ENCODE results near the gene RRP36. TPM values are rescaled to one million over a fixed set of nuclear protein-coding genes. Genes with fewer than 3 reads are reported as not detected.
"Not testable (repeated sequence)": the region's sequence is repeated elsewhere in the genome, so short reads cannot be mapped to it uniquely, and the experiment has no call there.

The RRP36 gene
- total and polyA plus RNA-seq, 2 experiments from 2014 or later: 67.3 to 77.1 TPM

GRCh38 chr6:43040542-43041257 lies 19.3 kb downstream of the RRP36 start:
- H3K27ac ChIP-seq: no peak overlapping the region
- H3K4me1 ChIP-seq (ENCODE audit: low read depth): no peaks in the 10 kb centered on the region
- no peaks in the 10 kb centered on the region for H3K9me3 ChIP-seq (ENCODE audit: low read depth)
- DNase-seq (ENCODE audit: low read depth in 1 of 2, low spot score in 1 of 2): no peak
- TF ChIP-seq CTCF (IDR thresholded peaks at IDR 0.05; ENCODE audit: low read depth, low read length): no peak
- H3K27me3 ChIP-seq: no peaks in the 10 kb centered on the region
- peaks cover 60% of the 10 kb centered on the region for H3K36me3 ChIP-seq
- H3K4me3 ChIP-seq: no peak overlapping the region

- H3K9me3 ChIP-seq (ENCODE audit: low read depth); H3K27ac ChIP-seq; H3K4me1 ChIP-seq (ENCODE audit: low read depth); H3K4me3 ChIP-seq; H3K27me3 ChIP-seq; DNase-seq (ENCODE audit: low read depth in 1 of 2, low spot score in 1 of 2): not testable (repeated sequence)
- H3K36me3 ChIP-seq: peaks cover 67% of the 10 kb centered on the region
These were observed 20.1 kb downstream of the RRP36 start for GRCh38 chr6:43041475-43041874.

- Histone ChIP-seq H3K27me3 (no peaks in the 10 kb centered on the region), H3K36me3 (peaks cover 62% of the 10 kb centered on the region), H3K27ac (no peak overlapping the region), H3K9me3 (ENCODE audit: low read depth) (no peaks in the 10 kb centered on the region), H3K4me1 (ENCODE audit: low read depth) (no peaks in the 10 kb centered on the region), H3K4me3 (no peak overlapping the region)
- no peak for DNase-seq (ENCODE audit: low read depth in 1 of 2, low spot score in 1 of 2)
- no peak for TF ChIP-seq CTCF (IDR thresholded peaks at IDR 0.05; ENCODE audit: low read depth, low read length)
These were observed 21.9 kb downstream of the RRP36 start for GRCh38 chr6:43043310-43043709.

- no peaks in the 10 kb centered on the region for H3K27me3 ChIP-seq
- no peak for TF ChIP-seq CTCF (IDR thresholded peaks at IDR 0.05; ENCODE audit: low read depth, low read length)
- peaks cover 69% of the 10 kb centered on the region for H3K36me3 ChIP-seq
- DNase-seq (ENCODE audit: low read depth in 1 of 2, low spot score in 1 of 2): no peak
- no peak overlapping the region for H3K4me3 ChIP-seq
- no peak overlapping the region for H3K27ac ChIP-seq
- H3K9me3 ChIP-seq (ENCODE audit: low read depth): no peaks in the 10 kb centered on the region
- no peaks in the 10 kb centered on the region for H3K4me1 ChIP-seq (ENCODE audit: low read depth)
These were observed 24.0 kb downstream of the RRP36 start for GRCh38 chr6:43045371-43045930.

GRCh38 chr6:43047998-43048397 lies 26.6 kb downstream of the RRP36 start:
- Histone ChIP-seq H3K4me3 (no peak overlapping the region), H3K27me3 (no peaks in the 10 kb centered on the region), H3K27ac (no peak overlapping the region), H3K9me3 (ENCODE audit: low read depth) (no peaks in the 10 kb centered on the region), H3K4me1 (ENCODE audit: low read depth) (peaks cover 11% of the 10 kb centered on the region), H3K36me3 (peaks cover 55% of the 10 kb centered on the region)
- no peak for TF ChIP-seq CTCF (IDR thresholded peaks at IDR 0.05; ENCODE audit: low read depth, low read length)
- no peak for DNase-seq (ENCODE audit: low read depth in 1 of 2, low spot score in 1 of 2)

GRCh38 chr6:43050981-43051380 lies 29.6 kb downstream of the RRP36 start:
- DNase-seq (ENCODE audit: low read depth in 1 of 2, low spot score in 1 of 2): no peak
- Histone ChIP-seq H3K27ac (no peak overlapping the region), H3K36me3 (peaks cover 32% of the 10 kb centered on the region), H3K9me3 (ENCODE audit: low read depth) (no peaks in the 10 kb centered on the region), H3K4me3 (no peak overlapping the region), H3K27me3 (no peaks in the 10 kb centered on the region), H3K4me1 (ENCODE audit: low read depth) (peaks cover 11% of the 10 kb centered on the region)
- no peak for TF ChIP-seq CTCF (IDR thresholded peaks at IDR 0.05; ENCODE audit: low read depth, low read length)
